ENCODE data around the gene ANKFN1. TPM values are rescaled to one million over a fixed set of nuclear protein-coding genes. Genes with fewer than 3 reads are reported as not detected.
A peak's percentile ranks its signal among the peaks of the same experiment; 100 is the strongest.
"Not testable (repeated sequence)": the region's sequence is repeated elsewhere in the genome, so short reads cannot be mapped to it uniquely, and the experiment has no call there.

ANKFN1 gene
- total RNA-seq, 4 donors from 2014 or later, result 0.40 TPM; not detected in 3

GRCh38 chr17:56284482-56284881 lies 131.2 kb downstream of the ANKFN1 start:
- TF ChIP-seq POLR2AphosphoS5 (IDR thresholded peaks at IDR 0.05) (no peak), POLR2A (IDR thresholded peaks at IDR 0.05; ENCODE audit: low read depth) (no peak), CTCF (IDR thresholded peaks at IDR 0.05) (no peak), EP300 (IDR thresholded peaks at IDR 0.05) (no peak)
- 80% methylated on average over 4 of the region's 4 CpGs for WGBS
- H3K4me3 ChIP-seq, result no peak overlapping the region
- intact Hi-C loops (cut with DNase I), result no loop called here
- no peaks in the 10 kb centered on the region for H3K27me3 ChIP-seq
- DNase-seq (ENCODE audit: extremely low spot score), result peak; percentile 37
- H3K4me1 ChIP-seq, result no peaks in the 10 kb centered on the region
- no peak overlapping the region for H3K27ac ChIP-seq (replicated peaks in 1 of 4)
- H3K9me3 ChIP-seq, result no peaks in the 10 kb centered on the region
- no peaks in the 10 kb centered on the region for H3K36me3 ChIP-seq

- H3K27ac ChIP-seq (replicated peaks in 1 of 4); H3K27me3 ChIP-seq; H3K4me3 ChIP-seq; H3K9me3 ChIP-seq; intact Hi-C loops (cut with DNase I); H3K36me3 ChIP-seq: not testable (repeated sequence)
- H3K4me1 ChIP-seq, result peaks cover 0 to 20% (median 7%) of the 10 kb centered on the region in 4 donors
- WGBS, result 87% methylated on average over 3 of the region's 3 CpGs
- peak; percentile 42 for DNase-seq (ENCODE audit: extremely low spot score)
Measured at GRCh38 chr17:56288786-56289185, 135.5 kb downstream of the ANKFN1 start.

- peaks cover 0 to 20% (median 7%) of the 10 kb centered on the region in 4 donors for H3K4me1 ChIP-seq
- intact Hi-C loops (cut with DNase I), result no loop called here
Measured at GRCh38 chr17:56289321-56289720, 136.0 kb downstream of the ANKFN1 start.

GRCh38 chr17:56290101-56290801 lies 137.0 kb downstream of the ANKFN1 start:
- H3K4me3 ChIP-seq, result peak overlapping the region in 3 of 4 donors; percentile 4 to 34 (median 5)
- WGBS, result 85% methylated on average over 2 of the region's 2 CpGs
- intact Hi-C loops (cut with DNase I), result loop anchor here (5.0 to 10.0 kb wide), 2 partner anchors 55 to 438 kb away; no protein-coding TSS in a partner anchor

More at GRCh38 chr17:56289321-56289720, 136.0 kb downstream of the ANKFN1 start:
- Histone ChIP-seq H3K27me3 (no peaks in the 10 kb centered on the region), H3K9me3 (no peaks in the 10 kb centered on the region), H3K27ac (replicated peaks in 1 of 4) (no peak overlapping the region), H3K4me3 (no peak overlapping the region), H3K36me3 (no peaks in the 10 kb centered on the region)
- peak; percentile 21 for DNase-seq (ENCODE audit: extremely low spot score)
- 82% methylated on average over 6 of the region's 6 CpGs for WGBS
- TF ChIP-seq POLR2AphosphoS5 (IDR thresholded peaks at IDR 0.05) (no peak), POLR2A (IDR thresholded peaks at IDR 0.05; ENCODE audit: low read depth) (no peak), CTCF (IDR thresholded peaks at IDR 0.05) (no peak), EP300 (IDR thresholded peaks at IDR 0.05) (no peak)

GRCh38 chr17:56290802-56291118 lies 137.5 kb downstream of the ANKFN1 start:
- H3K4me1 ChIP-seq, result peaks cover 0 to 20% (median 7%) of the 10 kb centered on the region in 4 donors
- no peaks in the 10 kb centered on the region for H3K27me3 ChIP-seq
- no peak for TF ChIP-seq CTCF (IDR thresholded peaks at IDR 0.05)
- no peak for TF ChIP-seq EP300 (IDR thresholded peaks at IDR 0.05)
- no peak for TF ChIP-seq POLR2AphosphoS5 (IDR thresholded peaks at IDR 0.05)
- TF ChIP-seq POLR2A (IDR thresholded peaks at IDR 0.05; ENCODE audit: low read depth), result no peak
- no peak overlapping the region for H3K27ac ChIP-seq (replicated peaks in 1 of 4)
- H3K9me3 ChIP-seq, result no peaks in the 10 kb centered on the region
- no peaks in the 10 kb centered on the region for H3K36me3 ChIP-seq
- intact Hi-C loops (cut with DNase I), result loop anchor here (5.0 to 10.0 kb wide), 2 partner anchors 56 to 438 kb away; no protein-coding TSS in a partner anchor
- 15% methylated on average over 1 of the region's 1 CpG for WGBS
- no peak for DNase-seq (ENCODE audit: extremely low spot score)
- peak overlapping the region in 3 of 4 donors; percentile 4 to 34 (median 5) for H3K4me3 ChIP-seq

More at GRCh38 chr17:56290101-56290801, 137.0 kb downstream of the ANKFN1 start:
- Histone ChIP-seq H3K36me3 (no peaks in the 10 kb centered on the region), H3K27me3 (no peaks in the 10 kb centered on the region), H3K9me3 (no peaks in the 10 kb centered on the region), H3K4me1 (peaks cover 0 to 20% (median 7%) of the 10 kb centered on the region in 4 donors), H3K27ac (replicated peaks in 1 of 4) (no peak overlapping the region)
- DNase-seq (ENCODE audit: extremely low spot score), result peak; percentile 45
- TF ChIP-seq CTCF (IDR thresholded peaks at IDR 0.05) (no peak), EP300 (IDR thresholded peaks at IDR 0.05) (no peak)
